ENCODE measurements around the gene TBCCD1. TPM values are rescaled to one million over a fixed set of nuclear protein-coding genes. Genes with fewer than 3 reads are reported as not detected.
"Not testable (repeated sequence)": the region's sequence is repeated elsewhere in the genome, so short reads cannot be mapped to it uniquely, and the experiment has no call there.

The TBCCD1 gene
- total RNA-seq, 1 experiment from 2014 or later: 25.1 TPM

DNA sequence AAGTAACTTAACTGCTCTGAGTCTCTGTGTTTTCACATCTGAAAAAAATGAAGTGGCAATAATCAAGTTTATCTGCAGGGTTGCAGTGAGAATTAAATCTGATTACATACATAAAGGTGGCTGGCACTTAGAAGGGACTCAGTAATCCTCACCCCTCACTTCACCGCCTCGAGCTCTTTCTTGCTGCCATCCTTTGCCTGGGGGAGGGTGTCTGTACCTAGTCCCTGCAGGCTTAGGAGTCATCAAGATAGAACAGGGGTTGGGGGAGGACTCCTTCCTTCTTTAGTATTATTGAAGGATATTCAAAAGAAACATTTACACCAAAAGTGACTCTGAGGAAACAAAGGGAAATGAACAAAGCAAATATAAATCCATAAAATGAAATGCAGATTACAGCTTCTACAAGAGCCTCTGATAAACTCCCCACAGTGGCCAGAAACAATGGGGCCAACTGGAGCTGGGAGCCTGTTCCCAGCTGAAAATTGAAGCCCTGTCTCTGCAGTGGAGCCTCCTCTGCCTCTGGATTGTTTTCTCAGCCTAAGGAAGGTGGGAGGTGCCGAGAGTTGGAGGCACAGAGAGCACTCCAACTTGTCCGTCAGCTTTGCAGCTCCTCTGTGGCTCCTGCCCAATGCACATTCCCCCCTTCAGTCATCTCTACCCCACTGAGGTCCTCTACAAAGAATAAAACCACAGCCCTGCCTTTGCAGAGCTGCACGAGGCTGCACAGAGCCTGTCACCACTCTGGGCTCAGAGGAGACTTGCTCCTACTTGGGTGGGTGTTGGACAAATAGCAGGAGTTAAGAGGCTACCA lies 64.8 kb downstream of the TBCCD1 start:
- Mint-ChIP-seq H3K36me3 (ENCODE audit: insufficient read depth, unreplicated experiment) (no peaks in the 10 kb centered on the region), H3K9me3 (ENCODE audit: low read depth, unreplicated experiment) (peaks cover 5% of the 10 kb centered on the region), H3K27me3 (ENCODE audit: unreplicated experiment) (peaks cover 91% of the 10 kb centered on the region), H3K4me1 (ENCODE audit: low read depth, unreplicated experiment) (peaks cover 9% of the 10 kb centered on the region), H3K4me3 (ENCODE audit: low read depth, unreplicated experiment) (no peak overlapping the region), H3K27ac (ENCODE audit: unreplicated experiment) (no peak overlapping the region)
- intact Hi-C loops (cut with micrococcal nuclease; ENCODE audit: unreplicated experiment): no loop called here
- TF ChIP-seq, protein P1, sequence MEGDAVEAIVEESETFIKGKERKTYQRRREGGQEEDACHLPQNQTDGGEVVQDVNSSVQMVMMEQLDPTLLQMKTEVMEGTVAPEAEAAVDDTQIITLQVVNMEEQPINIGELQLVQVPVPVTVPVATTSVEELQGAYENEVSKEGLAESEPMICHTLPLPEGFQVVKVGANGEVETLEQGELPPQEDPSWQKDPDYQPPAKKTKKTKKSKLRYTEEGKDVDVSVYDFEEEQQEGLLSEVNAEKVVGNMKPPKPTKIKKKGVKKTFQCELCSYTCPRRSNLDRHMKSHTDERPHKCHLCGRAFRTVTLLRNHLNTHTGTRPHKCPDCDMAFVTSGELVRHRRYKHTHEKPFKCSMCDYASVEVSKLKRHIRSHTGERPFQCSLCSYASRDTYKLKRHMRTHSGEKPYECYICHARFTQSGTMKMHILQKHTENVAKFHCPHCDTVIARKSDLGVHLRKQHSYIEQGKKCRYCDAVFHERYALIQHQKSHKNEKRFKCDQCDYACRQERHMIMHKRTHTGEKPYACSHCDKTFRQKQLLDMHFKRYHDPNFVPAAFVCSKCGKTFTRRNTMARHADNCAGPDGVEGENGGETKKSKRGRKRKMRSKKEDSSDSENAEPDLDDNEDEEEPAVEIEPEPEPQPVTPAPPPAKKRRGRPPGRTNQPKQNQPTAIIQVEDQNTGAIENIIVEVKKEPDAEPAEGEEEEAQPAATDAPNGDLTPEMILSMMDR (IDR thresholded peaks at IDR 0.05; ENCODE audit: unreplicated experiment): no peak
- no peak for DNase-seq
- BruUV-seq (replicated peaks): no TSS peak
- CTCF ChIA-PET: no interaction called here

- H3K9me3 Mint-ChIP-seq (ENCODE audit: low read depth, unreplicated experiment); BruUV-seq (replicated peaks); DNase-seq; H3K36me3 Mint-ChIP-seq (ENCODE audit: insufficient read depth, unreplicated experiment); intact Hi-C loops (cut with micrococcal nuclease; ENCODE audit: unreplicated experiment); H3K4me1 Mint-ChIP-seq (ENCODE audit: low read depth, unreplicated experiment); H3K4me3 Mint-ChIP-seq (ENCODE audit: low read depth, unreplicated experiment); H3K27ac Mint-ChIP-seq (ENCODE audit: unreplicated experiment): not testable (repeated sequence)
- H3K27me3 Mint-ChIP-seq (ENCODE audit: unreplicated experiment): peaks cover 88% of the 10 kb centered on the region
- CTCF ChIA-PET: interaction anchor here (1.4 kb wide), 1 partner anchor 8 kb away, joined by 3 read pairs; no protein-coding TSS in a partner anchor
Measured at GRCh38 chr3:186499949-186500348, 67.2 kb downstream of the TBCCD1 start.

DNA sequence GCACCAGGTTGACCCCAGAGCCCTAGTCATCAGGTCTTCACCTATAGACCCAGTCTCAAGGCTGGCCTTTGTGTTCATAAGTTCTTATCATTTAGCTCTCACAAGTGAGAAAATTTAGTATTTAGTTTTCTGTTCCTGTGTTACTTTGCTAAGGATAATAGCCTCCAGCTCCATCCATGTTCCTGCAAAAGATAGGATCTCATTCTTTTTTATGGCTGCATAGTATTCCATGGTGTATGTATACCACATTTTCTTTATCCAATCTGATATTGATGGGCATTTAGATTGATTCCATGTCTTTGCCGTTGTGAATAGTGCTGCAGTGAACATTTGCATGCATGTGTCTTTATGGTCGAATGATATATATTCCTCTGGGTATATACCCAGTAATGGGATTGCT lies 69.1 kb downstream of the TBCCD1 start:
- H3K4me3 Mint-ChIP-seq (ENCODE audit: low read depth, unreplicated experiment); H3K36me3 Mint-ChIP-seq (ENCODE audit: insufficient read depth, unreplicated experiment); H3K4me1 Mint-ChIP-seq (ENCODE audit: low read depth, unreplicated experiment); BruUV-seq (replicated peaks); H3K27ac Mint-ChIP-seq (ENCODE audit: unreplicated experiment); intact Hi-C loops (cut with micrococcal nuclease; ENCODE audit: unreplicated experiment); DNase-seq; H3K9me3 Mint-ChIP-seq (ENCODE audit: low read depth, unreplicated experiment): not testable (repeated sequence)
- CTCF ChIA-PET: interaction anchor here (0.6 kb wide), 1 partner anchor 42 kb away, joined by 3 read pairs; no protein-coding TSS in a partner anchor
- H3K27me3 Mint-ChIP-seq (ENCODE audit: unreplicated experiment): peaks cover 88% of the 10 kb centered on the region

- Mint-ChIP-seq H3K4me1 (ENCODE audit: low read depth, unreplicated experiment) (peaks cover 2% of the 10 kb centered on the region), H3K9me3 (ENCODE audit: low read depth, unreplicated experiment) (peaks cover 5% of the 10 kb centered on the region), H3K36me3 (ENCODE audit: insufficient read depth, unreplicated experiment) (no peaks in the 10 kb centered on the region), H3K4me3 (ENCODE audit: low read depth, unreplicated experiment) (no peak overlapping the region), H3K27ac (ENCODE audit: unreplicated experiment) (no peak overlapping the region), H3K27me3 (ENCODE audit: unreplicated experiment) (peaks cover 88% of the 10 kb centered on the region)
- DNase-seq: no peak
- TF ChIP-seq, protein P1 (IDR thresholded peaks at IDR 0.05; ENCODE audit: unreplicated experiment): no peak
- intact Hi-C loops (cut with micrococcal nuclease; ENCODE audit: unreplicated experiment): no loop called here
- CTCF ChIA-PET: interaction anchor here (0.6 kb wide), 1 partner anchor 43 kb away, joined by 3 read pairs; no protein-coding TSS in a partner anchor
- BruUV-seq (replicated peaks): no TSS peak
Measured at GRCh38 chr3:186497608-186498007, 69.5 kb downstream of the TBCCD1 start.

- intact Hi-C loops (cut with micrococcal nuclease; ENCODE audit: unreplicated experiment): no loop called here
- no peak overlapping the region for H3K4me3 Mint-ChIP-seq (ENCODE audit: low read depth, unreplicated experiment)
- CTCF ChIA-PET: interaction anchor here (0.5 kb wide), 1 partner anchor 72 kb away, joined by 3 read pairs; no protein-coding TSS in a partner anchor
- no peak for DNase-seq
- no peaks in the 10 kb centered on the region for H3K4me1 Mint-ChIP-seq (ENCODE audit: low read depth, unreplicated experiment)
- no TSS peak for BruUV-seq (replicated peaks)
- H3K9me3 Mint-ChIP-seq (ENCODE audit: low read depth, unreplicated experiment): peaks cover 5% of the 10 kb centered on the region
- no peaks in the 10 kb centered on the region for H3K36me3 Mint-ChIP-seq (ENCODE audit: insufficient read depth, unreplicated experiment)
- TF ChIP-seq, protein P1 (IDR thresholded peaks at IDR 0.05; ENCODE audit: unreplicated experiment): no peak
- peaks cover 88% of the 10 kb centered on the region for H3K27me3 Mint-ChIP-seq (ENCODE audit: unreplicated experiment)
- H3K27ac Mint-ChIP-seq (ENCODE audit: unreplicated experiment): no peak overlapping the region
Measured at GRCh38 chr3:186496635-186497034, 70.5 kb downstream of the TBCCD1 start.

Other genes with a start within 250 kb of the TBCCD1 start
- 5.7 and 7.2 TPM in 2 replicates for gene DGKG, start 205.1 kb downstream of the TBCCD1 start, total RNA-seq (2022)
- 7.2 and 9.5 TPM in 2 replicates for gene CRYGS, start 23.0 kb downstream of the TBCCD1 start, total RNA-seq (2022)
- 171 and 181 TPM in 2 replicates for gene DNAJB11, start 3.4 kb upstream of the TBCCD1 start, total RNA-seq (2022)
- gene AHSG, start 45.7 kb upstream of the TBCCD1 start, total RNA-seq (2022): 0.24 and 0.39 TPM in 2 replicates
- gene FETUB, start 73.1 kb upstream of the TBCCD1 start, total RNA-seq (2022): not detected in 2 replicates
- gene HRG, start 98.7 kb upstream of the TBCCD1 start, total RNA-seq (2022): 0.17 and 0.40 TPM in 2 replicates
- not detected in 2 replicates for gene KNG1, start 150.0 kb upstream of the TBCCD1 start, total RNA-seq (2022)
- gene EIF4A2, start 216.2 kb upstream of the TBCCD1 start, total RNA-seq (2022): 593 and 650 TPM in 2 replicates
- gene RFC4, start 239.1 kb upstream of the TBCCD1 start, total RNA-seq (2022): 94.8 and 107 TPM in 2 replicates